Smooth muscle cell (in vitro differentiated cells): ENCODE measurements around the gene PCDH1. TPM values are rescaled to one million over a fixed set of nuclear protein-coding genes. Genes with fewer than 3 reads are reported as not detected.
A peak's percentile ranks its signal among the peaks of the same experiment; 100 is the strongest.

Source experiments
- DNase-seq: peaks from one replicate; lab custom pipeline; 2025; ENCODE audit not compliant: unreplicated experiment; lab: John Stamatoyannopoulos, UW
- H2AFZ ChIP-seq: fragments of 200-600 bp; sonication (generic); 2 replicates; pipeline ENCODE4 v1.6.0; 2016; ENCODE audit warnings: antibody characterized with exemption, low read depth, mild to moderate bottlenecking
- H3F3A ChIP-seq: fragments of 200-600 bp; sonication (generic); 2 replicates; pipeline ENCODE4 v1.6.0; 2017; ENCODE audit warnings: antibody characterized with exemption, low read depth
- H3K27ac ChIP-seq: fragments of 200-600 bp; sonication (generic); 2 replicates; pipeline ENCODE4 v1.5.1; 2016; ENCODE audit warnings: low read depth, mild to moderate bottlenecking
- H3K27me3 ChIP-seq: fragments of 200-600 bp; sonication (generic); 2 replicates; pipeline ENCODE4 v1.6.1; 2016; ENCODE audit warnings: low read depth, mild to moderate bottlenecking
- H3K36me3 ChIP-seq: fragments of 200-600 bp; sonication (generic); 2 replicates; pipeline ENCODE4 v1.5.1; 2016; ENCODE audit warnings: low read depth
- H3K4me1 ChIP-seq: fragments of 200-600 bp; sonication (generic); 2 replicates; pipeline ENCODE4 v1.5.1; 2016; ENCODE audit warnings: low read depth
- H3K4me2 ChIP-seq: fragments of 200-600 bp; sonication (generic); 2 replicates; pipeline ENCODE4 v1.6.0; 2016; ENCODE audit warnings: mild to moderate bottlenecking
- H3K4me3 ChIP-seq: fragments of 200-600 bp; sonication (generic); 2 replicates; pipeline ENCODE4 v1.5.1; 2016; ENCODE audit warnings: mild to moderate bottlenecking
- H3K79me2 ChIP-seq: fragments of 200-600 bp; sonication (generic); 2 replicates; pipeline ENCODE4 v1.6.0; 2016; ENCODE audit warnings: low read depth, mild to moderate bottlenecking
- H3K9ac ChIP-seq: fragments of 200-600 bp; sonication (generic); 2 replicates; pipeline ENCODE4 v1.6.0; 2016; ENCODE audit warnings: low read depth
- H3K9me3 ChIP-seq: fragments of 200-600 bp; sonication (generic); replicated peaks from 2 replicates; pipeline ENCODE4 v1.5.1; 2016; ENCODE audit warnings: low read depth
- H4K20me1 ChIP-seq: fragments of 200-600 bp; sonication (generic); 2 replicates; pipeline ENCODE4 v1.6.0; 2016; ENCODE audit warnings: low read depth
- WGBS: methylation state at CpG from one replicate; pipeline ENCODE4 v1.1.7; 2016; ENCODE audit warnings: low lambda C conversion rate; 5-methylcytosine and 5-hydroxymethylcytosine counted together
- polyA plus RNA-seq: library from polyadenylated mRNA; unstranded; fragments of >200 nt; fragmentation: Nextera tagmentation; extraction: Ambion mirVana; gene quantifications from 2 replicates; pipeline ENCODE4 v1.2.1, GENCODE V29; 2016
- total RNA-seq: library from RNA; depleted of rRNA; stranded (reverse); fragments of >200 nt; gene quantifications from 2 replicates; pipeline ENCODE4 v1.2.3, GENCODE V29; 2014
- TF ChIP-seq, protein P1 (sequence below): fragments of 200-600 bp; sonication (generic); IDR thresholded peaks from 2 replicates; pipeline ENCODE4 v1.5.1; 2017; ENCODE audit warnings: borderline replicate concordance, mild to moderate bottlenecking, antibody characterized with exemption; ENCODE audit not compliant: insufficient read depth, poor library complexity, severe bottlenecking

Gene PCDH1
- total and polyA plus RNA-seq, 2 experiments from 2014 or later: 2.5 to 14.7 TPM

GRCh38 chr5:141916522-141916921 is 38.3 kb upstream of the PCDH1 start:
- Histone ChIP-seq H3F3A (no peaks in the 10 kb centered on the region), H3K36me3 (no peaks in the 10 kb centered on the region), H3K9ac (no peak overlapping the region), H3K79me2 (no peaks in the 10 kb centered on the region), H3K4me1 (peaks cover 7% of the 10 kb centered on the region), H3K27me3 (no peaks in the 10 kb centered on the region), H3K9me3 (no peaks in the 10 kb centered on the region), H2AFZ (no peak overlapping the region), H3K27ac (no peak overlapping the region), H3K4me3 (no peak overlapping the region), H3K4me2 (no peak overlapping the region), H4K20me1 (no peaks in the 10 kb centered on the region)
- 79% methylated on average over 2 of the region's 2 CpGs for WGBS
- DNase-seq: no peak
- TF ChIP-seq, protein P1, sequence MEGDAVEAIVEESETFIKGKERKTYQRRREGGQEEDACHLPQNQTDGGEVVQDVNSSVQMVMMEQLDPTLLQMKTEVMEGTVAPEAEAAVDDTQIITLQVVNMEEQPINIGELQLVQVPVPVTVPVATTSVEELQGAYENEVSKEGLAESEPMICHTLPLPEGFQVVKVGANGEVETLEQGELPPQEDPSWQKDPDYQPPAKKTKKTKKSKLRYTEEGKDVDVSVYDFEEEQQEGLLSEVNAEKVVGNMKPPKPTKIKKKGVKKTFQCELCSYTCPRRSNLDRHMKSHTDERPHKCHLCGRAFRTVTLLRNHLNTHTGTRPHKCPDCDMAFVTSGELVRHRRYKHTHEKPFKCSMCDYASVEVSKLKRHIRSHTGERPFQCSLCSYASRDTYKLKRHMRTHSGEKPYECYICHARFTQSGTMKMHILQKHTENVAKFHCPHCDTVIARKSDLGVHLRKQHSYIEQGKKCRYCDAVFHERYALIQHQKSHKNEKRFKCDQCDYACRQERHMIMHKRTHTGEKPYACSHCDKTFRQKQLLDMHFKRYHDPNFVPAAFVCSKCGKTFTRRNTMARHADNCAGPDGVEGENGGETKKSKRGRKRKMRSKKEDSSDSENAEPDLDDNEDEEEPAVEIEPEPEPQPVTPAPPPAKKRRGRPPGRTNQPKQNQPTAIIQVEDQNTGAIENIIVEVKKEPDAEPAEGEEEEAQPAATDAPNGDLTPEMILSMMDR: no peak

DNA sequence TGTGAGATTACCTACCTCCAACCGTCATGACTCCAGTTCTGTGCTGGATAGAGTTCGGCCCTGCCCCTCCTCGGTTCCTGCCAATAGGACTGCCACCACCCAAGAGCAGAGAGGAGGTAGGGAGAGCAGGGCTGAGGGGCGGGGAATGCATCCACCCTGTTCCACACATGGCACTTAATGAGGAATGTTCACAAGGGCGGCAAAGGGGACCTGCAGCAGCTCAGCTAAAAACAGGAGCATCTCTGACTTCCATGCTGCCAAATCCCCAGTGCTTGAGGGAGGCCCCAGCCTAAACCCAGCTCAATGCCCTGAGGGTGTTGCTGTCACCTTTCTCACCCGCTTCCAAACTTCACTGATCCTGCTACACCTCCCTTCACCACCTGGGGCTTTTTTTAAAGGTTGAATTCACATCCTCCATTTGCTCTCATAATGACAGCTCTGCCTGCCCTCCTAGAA is 37.7 kb upstream of the PCDH1 start:
- Histone ChIP-seq H3K27ac (no peak overlapping the region), H3F3A (no peaks in the 10 kb centered on the region), H3K4me3 (no peak overlapping the region), H3K36me3 (no peaks in the 10 kb centered on the region), H2AFZ (no peak overlapping the region), H3K9me3 (no peaks in the 10 kb centered on the region), H3K9ac (no peak overlapping the region), H4K20me1 (no peaks in the 10 kb centered on the region), H3K79me2 (no peaks in the 10 kb centered on the region), H3K27me3 (no peaks in the 10 kb centered on the region), H3K4me2 (no peak overlapping the region), H3K4me1 (peaks cover 7% of the 10 kb centered on the region)
- WGBS: 54% methylated on average over 6 of the region's 6 CpGs
- TF ChIP-seq, protein P1: no peak
- no peak for DNase-seq

GRCh38 chr5:141914797-141915196 is 36.6 kb upstream of the PCDH1 start:
- H2AFZ ChIP-seq: no peak overlapping the region
- no peaks in the 10 kb centered on the region for H3F3A ChIP-seq
- no peaks in the 10 kb centered on the region for H3K79me2 ChIP-seq
- H3K4me1 ChIP-seq: peaks cover 7% of the 10 kb centered on the region
- H3K27ac ChIP-seq: no peak overlapping the region
- 94% methylated on average over 3 of the region's 3 CpGs for WGBS
- no peaks in the 10 kb centered on the region for H3K9me3 ChIP-seq
- no peaks in the 10 kb centered on the region for H4K20me1 ChIP-seq
- no peaks in the 10 kb centered on the region for H3K36me3 ChIP-seq
- TF ChIP-seq, protein P1: no peak
- DNase-seq: no peak
- no peak overlapping the region for H3K9ac ChIP-seq
- no peak overlapping the region for H3K4me3 ChIP-seq
- H3K27me3 ChIP-seq: no peaks in the 10 kb centered on the region
- no peak overlapping the region for H3K4me2 ChIP-seq

- peaks cover 7% of the 10 kb centered on the region for H3K4me1 ChIP-seq
- no peaks in the 10 kb centered on the region for H3K79me2 ChIP-seq
- no peaks in the 10 kb centered on the region for H3F3A ChIP-seq
- no peaks in the 10 kb centered on the region for H3K27me3 ChIP-seq
- 19% methylated on average over 23 of the region's 40 CpGs for WGBS
- H3K9ac ChIP-seq: peak overlapping the region; percentile 40
- no peak for DNase-seq
- TF ChIP-seq, protein P1: peak; percentile 21
- H4K20me1 ChIP-seq: no peaks in the 10 kb centered on the region
- peak overlapping the region; percentile 93 for H3K4me2 ChIP-seq
- peak overlapping the region; percentile 96 for H2AFZ ChIP-seq
- peak overlapping the region; percentile 57 for H3K4me3 ChIP-seq
- no peak overlapping the region for H3K27ac ChIP-seq
- H3K36me3 ChIP-seq: no peaks in the 10 kb centered on the region
- no peaks in the 10 kb centered on the region for H3K9me3 ChIP-seq
Observed at GRCh38 chr5:141914199-141914743, 36.1 kb upstream of the PCDH1 start.
